Vagina (tissue), 2 donors: Measurements from ENCODE around the gene RSAD2. TPM values are rescaled to one million over a fixed set of nuclear protein-coding genes. Genes with fewer than 3 reads are reported as not detected.

Experiments
- DNase-seq, 2 donors: peaks; one replicate each; pipeline ENCODE4 v3.0.0-alpha.2; 2017; ENCODE audit errors: extremely low spot score in 2 of 2
- H3K27ac ChIP-seq: fragments of 200-600 bp; sonication (generic); one replicate; pipeline ENCODE4 v1.5.1; 2019
- H3K27me3 ChIP-seq: fragments of 200-600 bp; sonication (generic); one replicate; pipeline ENCODE4 v1.5.1; 2019
- H3K36me3 ChIP-seq, 2 donors: fragments of 200-600 bp; sonication (generic); one replicate each; pipeline ENCODE4 v1.5.1; 2017 to 2019
- H3K4me1 ChIP-seq: fragments of 200-600 bp; sonication (generic); one replicate; pipeline ENCODE4 v1.5.1; 2019
- H3K4me3 ChIP-seq, 2 donors: fragments of 200-600 bp; sonication (generic); 1 replicate in 1 of 2; 2 replicates in 1 of 2; pipeline ENCODE4 v1.5.1; 2016 to 2019
- H3K9me3 ChIP-seq: fragments of 200-600 bp; sonication (generic); one replicate; pipeline ENCODE4 v1.5.1; 2019
- CTCF ChIP-seq, 3 experiments: fragments of 450-650 bp in 2 of 3; fragments of 200-600 bp in 1 of 3; sonication (generic) in 1 of 3; IDR thresholded peaks; one replicate each; pipeline ENCODE4 v1.5.1; 2017 to 2019; ENCODE audit warnings: antibody characterized with exemption in 3 of 3, mild to moderate bottlenecking in 2 of 3, moderate library complexity in 2 of 3
- POLR2A ChIP-seq, 2 donors: fragments of 450-650 bp; IDR thresholded peaks; one replicate each; pipeline ENCODE4 v1.6.1; 2017; ENCODE audit warnings: antibody characterized with exemption in 2 of 2, mild to moderate bottlenecking in 2 of 2, moderate library complexity in 2 of 2
- POLR2AphosphoS5 ChIP-seq, 2 donors: sonication (generic); formaldehyde crosslinking; IDR thresholded peaks; one replicate each; pipeline ENCODE4 v1.9.0; 2017; ENCODE audit warnings: antibody characterized with exemption in 2 of 2, mild to moderate bottlenecking in 2 of 2, low read depth in 1 of 2; ENCODE audit not compliant: insufficient read depth in 1 of 2
- intact Hi-C: fragments of 100-400 bp; cut with DNase I; formaldehyde crosslinking; loops from one replicate; pipeline ENCODE4 v1.15.1; 2023
- total RNA-seq: library from RNA; depleted of rRNA; stranded (reverse); fragments of >200 nt; gene quantifications from one replicate; pipeline ENCODE4 v1.2.3, GENCODE V29; 2016

The RSAD2 gene
- total RNA-seq = 0.25 TPM

- intact Hi-C loops = no loop called here
- Histone ChIP-seq H3K4me3 (peak within 1 kb of the TSS; percentile 39 to 46), H3K27me3 (no peaks in the 10 kb centered on the region), H3K27ac (peak within 1 kb of the TSS; percentile 61), H3K9me3 (no peaks in the 10 kb centered on the region), H3K4me1 (peaks cover 8% of the 10 kb centered on the region), H3K36me3 (no peaks in the 10 kb centered on the region)
- DNase-seq = no peak
- no peak for TF ChIP-seq CTCF (IDR thresholded peaks at IDR 0.05)
- no peak for TF ChIP-seq POLR2A (IDR thresholded peaks at IDR 0.05)
- TF ChIP-seq POLR2AphosphoS5 (IDR thresholded peaks at IDR 0.05; ENCODE audit: insufficient read depth in 1 of 2, low read depth in 1 of 2) = peak in 1 of 2 donors; percentile 43
Measured at GRCh38 chr2:6877402-6878304, at the start of gene RSAD2. Gene RSAD2, plus strand, starts transcription at chr2:6877777. Its CDS starts 24 bp downstream, at chr2:6877801.

- no peak overlapping the region for H3K27ac ChIP-seq
- DNase-seq = no peak
Measured at GRCh38 chr2:6828299-6828584, 49.3 kb upstream of the RSAD2 start.

DNA sequence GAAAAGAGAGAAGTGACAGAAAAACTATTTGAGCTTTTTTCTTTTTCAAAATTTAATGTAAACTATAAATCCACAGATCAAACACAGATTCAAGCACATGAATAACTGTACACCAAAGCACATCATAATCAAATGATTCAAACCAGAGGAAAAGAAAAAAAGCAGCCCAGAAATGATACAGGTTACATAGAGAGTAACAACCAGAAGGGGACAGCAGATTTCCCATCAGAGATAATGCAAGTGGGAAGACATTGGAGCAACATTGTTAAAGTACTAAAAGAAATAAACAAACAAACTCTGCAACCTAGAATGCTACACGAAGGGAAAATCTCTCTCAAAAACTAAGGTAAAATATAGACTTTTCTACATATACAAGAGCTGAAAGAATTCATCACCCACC lies 46.3 kb upstream of the RSAD2 start:
- intact Hi-C loops = no loop called here
- Histone ChIP-seq H3K27me3 (no peaks in the 10 kb centered on the region), H3K36me3 (no peaks in the 10 kb centered on the region), H3K4me3 (no peak overlapping the region), H3K4me1 (peaks cover 13% of the 10 kb centered on the region), H3K27ac (no peak overlapping the region), H3K9me3 (no peaks in the 10 kb centered on the region)
- TF ChIP-seq CTCF (IDR thresholded peaks at IDR 0.05) (no peak), POLR2AphosphoS5 (IDR thresholded peaks at IDR 0.05; ENCODE audit: insufficient read depth in 1 of 2, low read depth in 1 of 2) (no peak), POLR2A (IDR thresholded peaks at IDR 0.05) (no peak)
- no peak for DNase-seq

More at GRCh38 chr2:6828299-6828584, 49.3 kb upstream of the RSAD2 start:
- intact Hi-C loops = no loop called here
- H3K4me3 ChIP-seq = no peak overlapping the region
- H3K27me3 ChIP-seq = no peaks in the 10 kb centered on the region
- no peaks in the 10 kb centered on the region for H3K9me3 ChIP-seq
- H3K36me3 ChIP-seq = no peaks in the 10 kb centered on the region
- H3K4me1 ChIP-seq = peaks cover 14% of the 10 kb centered on the region
- TF ChIP-seq CTCF (IDR thresholded peaks at IDR 0.05) = peak in 1 of 3 experiments; percentile 47
- TF ChIP-seq POLR2A (IDR thresholded peaks at IDR 0.05) = no peak

- H3K27ac ChIP-seq = no peak overlapping the region
- DNase-seq = no peak
- TF ChIP-seq CTCF (IDR thresholded peaks at IDR 0.05) = no peak
- no peak for TF ChIP-seq POLR2A (IDR thresholded peaks at IDR 0.05)
- no peak for TF ChIP-seq POLR2AphosphoS5 (IDR thresholded peaks at IDR 0.05; ENCODE audit: insufficient read depth in 1 of 2, low read depth in 1 of 2)
Measured at GRCh38 chr2:6832596-6833299, 44.8 kb upstream of the RSAD2 start.

DNA sequence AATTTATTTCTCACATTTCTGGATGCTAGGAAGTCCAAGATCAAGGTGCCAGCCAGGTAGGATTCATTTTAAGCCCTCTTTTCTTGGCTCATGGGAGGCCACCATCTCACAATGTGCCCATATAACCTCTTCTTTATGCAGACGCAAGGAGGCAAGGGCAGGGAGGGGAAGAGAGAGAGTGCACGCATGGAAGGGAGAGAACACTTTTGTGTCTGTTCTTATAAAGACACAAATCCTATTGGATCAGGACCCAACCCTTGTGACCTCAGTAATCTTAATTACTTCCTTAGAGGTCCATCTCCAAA lies 44.3 kb upstream of the RSAD2 start:
- TF ChIP-seq CTCF (IDR thresholded peaks at IDR 0.05) (no peak), POLR2A (IDR thresholded peaks at IDR 0.05) (no peak)

More at GRCh38 chr2:6832596-6833299, 44.8 kb upstream of the RSAD2 start:
- intact Hi-C loops = no loop called here
- no peaks in the 10 kb centered on the region for H3K4me1 ChIP-seq
- H3K9me3 ChIP-seq = no peaks in the 10 kb centered on the region
- no peaks in the 10 kb centered on the region for H3K36me3 ChIP-seq
- H3K4me3 ChIP-seq = no peak overlapping the region
- H3K27me3 ChIP-seq = no peaks in the 10 kb centered on the region

More for the DNA sequence above, 44.3 kb upstream of the RSAD2 start:
- Histone ChIP-seq H3K27ac (no peak overlapping the region), H3K9me3 (no peaks in the 10 kb centered on the region), H3K4me1 (no peaks in the 10 kb centered on the region), H3K36me3 (no peaks in the 10 kb centered on the region), H3K4me3 (no peak overlapping the region), H3K27me3 (no peaks in the 10 kb centered on the region)
- DNase-seq = no peak
- intact Hi-C loops = no loop called here
